NCI-H2029 treated with DMSO at 0.1 percent for 48 hours (cell line): Measurements from ENCODE around the gene FAM110C.
A peak's percentile ranks its signal among the peaks of the same experiment; 100 is the strongest.
"Not testable (repeated sequence)": the region's sequence is repeated elsewhere in the genome, so short reads cannot be mapped to it uniquely, and the experiment has no call there.

Source experiments
- DNase-seq: peaks from one replicate; lab custom pipeline; 2025; lab: John Stamatoyannopoulos, UW

The FAM110C gene

DNA sequence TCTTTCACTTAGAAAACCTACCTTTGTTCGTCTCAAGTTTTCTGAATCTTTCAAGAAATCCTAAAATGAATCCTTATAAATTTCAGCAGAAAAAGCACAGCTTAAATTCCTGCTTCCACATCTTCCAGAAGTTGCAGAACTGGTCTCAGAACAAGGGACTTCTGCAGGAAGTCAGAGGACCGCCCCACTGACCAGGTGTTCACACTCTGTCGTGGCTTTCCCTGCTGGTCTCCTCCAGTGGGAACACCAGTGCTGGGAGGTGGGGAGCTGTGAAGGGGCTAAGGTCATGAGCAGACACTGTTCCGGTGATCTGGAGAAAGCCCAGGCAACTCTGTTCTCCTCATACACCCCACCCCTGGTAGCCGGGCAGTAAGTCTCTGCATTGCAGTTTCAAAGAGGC is 3.5 kb downstream of the FAM110C start:
- DNase-seq: no peak

DNA sequence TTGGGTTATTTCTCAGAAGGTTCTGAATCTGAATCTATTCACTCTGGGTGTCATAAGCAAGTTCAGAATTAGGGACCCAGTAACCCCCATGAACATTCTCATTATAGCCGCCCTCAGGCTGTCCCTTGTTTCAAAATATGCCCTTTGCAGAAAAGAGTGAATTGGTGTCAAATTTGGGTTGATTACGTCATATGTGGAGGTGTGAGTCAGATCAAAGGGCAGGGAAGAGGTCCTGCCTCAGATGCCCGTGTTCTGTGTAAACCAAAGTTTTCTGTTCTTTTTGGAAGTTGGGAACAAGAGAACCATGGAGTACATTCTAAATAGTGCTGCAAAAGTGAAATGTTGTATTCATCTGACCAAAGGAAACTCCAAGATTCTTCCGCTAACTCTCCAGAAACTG is 5.8 kb downstream of the FAM110C start:
- DNase-seq: no peak

DNA sequence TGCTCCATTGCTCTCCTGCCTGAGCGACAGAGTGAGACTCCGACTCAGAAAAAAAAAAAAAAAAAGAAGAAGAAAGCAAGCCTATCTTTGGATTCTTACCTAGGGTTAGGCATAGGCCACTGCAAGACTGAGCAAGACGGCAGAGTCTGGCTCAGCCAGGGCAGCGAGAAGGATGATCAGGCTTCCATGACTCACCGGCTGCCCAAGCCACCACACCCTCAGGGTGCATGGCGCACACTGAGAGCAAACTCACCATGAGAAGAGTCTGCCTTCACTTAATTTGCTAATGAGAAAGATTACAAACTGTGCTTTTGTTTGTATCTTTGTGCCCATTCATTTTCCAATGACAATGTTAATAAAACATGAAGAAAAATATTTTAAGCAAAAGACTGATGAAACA is 8.2 kb downstream of the FAM110C start:
- DNase-seq: no peak

DNA sequence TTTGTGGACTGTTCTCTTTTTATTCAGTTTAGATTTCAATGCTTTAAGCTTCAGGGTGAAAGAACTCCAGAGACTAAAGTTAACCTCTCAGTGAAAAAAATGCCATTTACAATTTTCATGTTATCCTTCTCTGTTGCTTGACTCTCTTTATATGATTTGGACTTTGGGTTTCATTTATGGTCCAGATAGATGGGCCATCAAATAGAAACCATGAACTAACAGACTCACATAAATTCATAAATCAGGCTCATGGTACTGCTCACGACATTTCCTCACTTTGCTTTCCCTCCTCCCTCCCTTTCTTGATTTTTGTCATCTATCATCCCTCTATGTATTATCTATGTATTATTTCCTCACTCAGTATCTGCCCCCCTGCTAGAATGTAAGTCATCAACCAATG is 10.0 kb downstream of the FAM110C start:
- no peak for DNase-seq

DNA sequence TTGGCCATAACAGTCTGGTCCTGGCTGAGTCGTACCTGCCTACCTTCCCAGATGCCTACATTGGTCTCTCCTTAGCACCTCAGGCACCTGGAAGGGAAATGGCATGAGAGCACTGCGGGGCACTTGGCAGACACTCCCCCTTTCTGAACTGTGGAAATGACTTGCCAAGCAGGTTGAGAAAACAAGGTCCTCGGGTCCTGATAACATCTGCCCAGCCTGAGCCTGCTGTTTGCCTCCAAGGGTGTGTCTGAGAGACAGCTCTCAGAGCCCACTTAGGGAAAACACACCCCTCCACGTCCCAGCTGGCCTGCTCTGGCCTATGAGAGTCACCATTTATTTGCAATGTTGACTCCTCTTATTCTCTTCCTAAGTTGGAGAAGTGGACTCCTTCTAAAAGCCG is 10.5 kb downstream of the FAM110C start:
- peak; percentile 58 for DNase-seq

DNA sequence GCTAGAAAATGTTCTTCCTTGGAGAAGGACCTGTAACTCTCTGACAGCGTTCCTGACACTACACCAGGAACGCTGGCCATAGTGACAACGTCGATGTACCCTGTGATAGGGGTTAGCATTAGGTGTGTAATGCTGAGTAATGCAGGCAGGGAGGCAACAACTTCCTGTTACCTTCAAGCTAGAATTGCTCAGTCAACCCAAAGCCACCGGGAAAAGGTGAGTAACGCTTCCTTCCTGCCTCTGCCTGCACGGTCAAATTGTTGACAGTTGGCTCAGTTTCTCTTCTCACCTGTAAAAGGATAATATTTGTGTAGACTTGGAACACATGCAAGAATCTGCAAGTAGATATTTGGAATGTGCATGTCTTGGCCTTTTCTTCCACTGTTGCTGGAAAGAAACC is 12.7 kb downstream of the FAM110C start:
- DNase-seq: no peak

DNA sequence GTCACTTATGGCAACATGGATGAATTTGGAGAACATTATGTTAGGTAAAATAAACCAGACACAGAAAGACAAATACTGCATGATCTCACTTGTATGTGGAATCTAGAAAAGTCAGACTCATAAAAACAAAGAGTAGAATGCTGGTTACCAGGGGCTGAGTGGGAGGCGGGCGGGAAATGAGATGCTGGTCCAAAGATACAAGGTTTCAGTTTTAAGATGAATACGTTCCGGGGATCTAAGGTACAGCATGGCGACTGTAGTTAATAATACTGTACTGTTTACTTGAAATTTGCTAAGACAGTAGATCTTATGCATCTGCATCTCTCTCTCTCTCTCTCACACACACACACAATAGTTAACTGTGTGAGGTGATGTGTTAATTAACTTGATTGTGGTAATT is 14.2 kb downstream of the FAM110C start:
- DNase-seq: no peak

DNA sequence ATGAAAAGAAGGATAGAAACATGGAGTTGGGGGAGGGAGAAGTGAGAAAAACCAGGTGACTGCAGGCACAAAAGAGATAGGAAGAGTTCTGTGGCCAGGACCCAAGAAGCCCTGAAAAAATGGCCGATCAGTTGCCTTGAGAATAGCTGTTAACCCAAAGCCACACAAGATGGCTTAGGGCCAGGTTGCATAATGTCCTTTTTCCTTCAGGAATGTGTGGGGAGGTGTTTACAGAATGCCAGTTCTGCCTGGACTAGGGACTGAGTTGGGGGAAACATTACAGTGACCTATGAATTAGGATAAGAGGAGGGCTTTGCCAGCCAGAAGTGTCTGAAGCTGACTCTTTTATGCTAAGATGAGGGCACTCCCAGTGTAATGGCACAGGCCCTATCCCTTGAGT is 17.1 kb downstream of the FAM110C start:
- DNase-seq: no peak

DNA sequence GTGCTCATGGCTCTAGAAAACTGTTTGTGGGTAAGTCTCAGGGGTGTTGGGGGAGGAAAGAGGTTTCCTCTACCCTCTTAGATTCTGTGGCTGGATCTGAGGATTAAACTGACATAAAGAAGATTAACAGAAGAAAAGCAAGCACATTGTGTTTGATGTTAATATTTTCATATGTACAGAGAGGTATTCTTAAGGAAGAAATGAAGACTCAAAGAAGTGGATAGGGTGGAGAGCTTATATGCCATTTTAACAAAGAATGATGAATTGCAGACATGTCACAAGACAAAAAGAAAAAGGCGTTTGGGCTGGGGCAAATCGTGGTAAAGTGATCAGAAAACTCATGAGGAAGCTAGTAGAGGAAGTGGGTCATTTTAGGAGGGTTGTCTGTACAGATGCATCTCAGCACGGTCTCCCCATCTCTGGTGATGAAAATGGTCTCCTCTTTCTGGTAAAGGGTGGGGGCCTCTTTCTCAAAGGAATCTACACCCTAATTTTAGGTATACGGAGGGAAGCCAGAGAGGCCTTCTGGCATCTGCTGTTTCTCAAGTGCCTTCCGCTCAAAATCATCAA is 17.8 kb downstream of the FAM110C start:
- DNase-seq: no peak

DNA sequence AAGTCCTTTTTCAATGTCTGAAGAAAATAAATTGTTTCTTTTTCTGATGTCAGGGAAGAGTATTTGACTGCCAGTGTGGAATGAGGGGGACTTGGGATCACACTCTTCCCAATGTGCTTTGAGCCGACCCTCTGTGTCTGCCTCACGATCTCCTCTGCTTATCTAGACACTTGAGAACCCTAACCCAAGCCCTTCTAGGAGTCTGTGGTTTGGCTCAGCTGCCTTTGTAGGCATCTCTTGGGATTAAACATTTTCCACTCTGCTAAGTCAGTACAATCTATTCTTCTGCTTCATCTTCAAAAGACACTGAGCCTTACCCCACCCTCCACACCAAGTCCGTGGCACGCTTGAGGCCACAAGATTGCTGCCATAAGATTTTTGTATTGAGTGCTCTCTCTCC is 19.4 kb downstream of the FAM110C start:
- no peak for DNase-seq

DNA sequence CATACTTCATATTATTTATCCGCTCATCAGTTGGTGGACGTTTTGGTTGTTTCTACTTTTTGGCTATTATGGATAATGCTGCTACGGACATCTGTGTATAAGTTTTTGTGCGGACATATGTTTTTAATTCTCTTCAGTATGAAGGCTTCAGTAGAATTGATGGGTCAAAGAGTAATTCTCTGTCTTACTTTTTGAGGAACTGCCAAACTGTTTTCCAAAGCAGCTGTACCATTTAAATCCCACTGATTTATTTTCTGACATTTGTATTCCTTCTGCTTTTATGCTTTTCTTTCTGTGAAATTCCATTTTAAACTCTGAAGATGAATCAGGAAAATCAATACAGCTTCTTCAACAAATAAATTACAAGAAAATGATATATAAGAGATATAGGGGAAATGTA is 20.8 kb downstream of the FAM110C start:
- DNase-seq: no peak

DNA sequence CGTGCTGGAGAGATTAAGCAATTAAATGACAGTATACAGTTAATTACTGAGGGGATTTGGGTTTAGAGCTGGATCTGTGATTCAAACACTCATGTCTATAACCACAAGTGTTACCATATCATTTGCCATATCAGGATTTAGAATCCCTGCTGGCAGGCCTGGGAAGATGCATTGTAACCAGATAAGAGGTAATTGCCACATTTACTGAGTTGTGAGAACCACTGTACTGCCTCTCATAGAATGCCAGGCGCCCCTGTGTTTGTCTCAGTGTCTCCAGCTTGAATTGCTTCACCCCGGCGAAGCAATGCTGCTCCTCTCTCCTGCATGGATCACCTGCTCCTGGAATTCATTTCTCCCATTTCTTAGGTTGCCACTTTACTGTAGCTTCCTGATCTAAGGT is 21.7 kb downstream of the FAM110C start:
- not testable (repeated sequence) for DNase-seq

DNA sequence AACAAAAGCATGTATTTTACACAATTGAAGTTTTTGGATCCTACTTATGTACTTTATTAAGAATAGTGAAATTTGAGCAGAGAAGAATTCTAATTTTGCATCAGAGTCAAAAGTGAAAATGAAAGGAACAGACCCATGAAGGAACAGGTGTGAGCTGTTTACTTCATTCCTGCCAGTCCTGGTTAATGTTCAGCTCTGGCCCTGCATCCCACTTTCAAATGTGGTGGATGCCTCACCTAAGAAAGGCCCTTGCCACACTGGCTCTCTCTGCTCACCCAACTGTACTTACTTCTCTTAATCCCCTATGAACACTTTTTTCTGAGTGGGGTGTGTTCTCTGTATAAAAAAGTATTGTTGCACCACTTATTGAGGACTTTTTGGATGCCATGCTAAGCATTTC is 22.2 kb downstream of the FAM110C start:
- no peak for DNase-seq

DNA sequence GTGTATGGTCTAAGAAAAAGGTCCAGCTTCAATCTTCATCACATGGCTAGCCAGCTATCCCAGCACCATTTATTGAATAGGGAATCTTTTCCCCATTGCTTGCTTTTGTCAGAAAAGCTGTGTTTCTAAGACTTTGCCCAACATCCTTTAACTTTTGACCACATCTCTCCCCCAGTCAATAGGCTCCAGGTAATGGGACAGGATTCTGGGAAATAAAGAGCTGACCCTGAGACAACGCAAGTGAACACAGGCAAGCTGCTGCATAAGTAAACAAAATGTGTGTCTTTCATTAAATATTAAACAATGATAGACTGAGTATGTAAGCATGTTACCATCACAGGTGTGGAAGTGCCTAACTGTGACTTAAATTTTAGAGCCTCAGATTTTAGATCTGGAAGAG is 23.0 kb downstream of the FAM110C start:
- DNase-seq: no peak

DNA sequence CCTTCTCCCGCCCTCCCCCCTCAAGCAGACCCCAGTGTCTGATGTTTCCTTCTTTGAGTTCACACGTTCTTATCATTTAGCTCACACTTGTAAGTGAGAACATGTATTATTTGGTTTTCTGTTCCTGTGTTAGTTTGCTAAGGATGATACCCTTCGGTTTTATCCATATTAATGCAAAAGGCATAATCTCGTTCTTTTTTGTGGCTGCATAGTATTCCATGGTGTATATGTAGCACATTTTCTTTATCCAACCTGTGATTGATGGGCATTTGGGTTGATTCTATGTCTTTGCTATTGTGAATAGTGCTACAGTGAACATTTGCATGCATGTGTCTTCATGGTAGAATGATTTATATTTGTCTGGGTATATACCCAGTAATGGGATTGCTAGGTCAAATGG is 24.1 kb downstream of the FAM110C start:
- DNase-seq: not testable (repeated sequence)

DNA sequence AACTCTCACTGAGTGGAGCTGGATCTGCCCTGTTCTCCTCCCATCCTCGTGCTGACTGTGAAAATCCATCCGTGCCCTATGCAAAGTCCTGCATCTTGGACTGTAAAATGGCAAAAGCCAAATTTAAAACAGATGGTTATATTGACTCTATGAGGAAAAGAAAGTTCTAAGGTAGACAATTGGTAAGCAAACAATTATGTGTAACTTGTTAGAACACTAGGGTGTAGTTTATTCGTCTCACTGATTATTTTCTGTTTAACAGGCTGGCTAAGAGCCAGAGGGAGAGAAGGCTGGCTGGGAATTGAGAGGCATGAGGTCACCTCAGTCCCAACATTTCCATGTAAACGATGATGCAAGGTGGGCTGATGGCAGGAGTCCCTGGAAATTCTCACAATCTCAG is 26.0 kb downstream of the FAM110C start:
- DNase-seq: not testable (repeated sequence)

DNA sequence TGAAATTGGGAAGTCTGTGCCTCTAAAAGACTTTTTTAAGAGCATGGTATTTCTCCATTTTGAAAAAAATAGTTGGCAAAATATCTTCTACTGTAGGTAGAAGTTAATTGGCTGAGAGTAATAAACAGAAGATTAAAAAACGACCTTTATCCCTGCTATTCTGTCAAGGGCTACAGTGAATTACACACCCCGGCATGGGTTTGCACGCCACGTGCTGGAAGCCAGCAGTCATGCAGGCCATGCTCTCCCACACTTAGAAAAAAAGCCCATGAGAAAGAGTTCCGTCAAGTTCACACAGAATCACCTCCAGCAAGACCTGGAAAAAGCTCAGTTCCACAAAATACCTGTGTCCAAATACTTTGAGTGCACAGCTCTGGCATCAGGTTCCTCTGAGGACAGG is 26.8 kb downstream of the FAM110C start:
- DNase-seq: no peak

DNA sequence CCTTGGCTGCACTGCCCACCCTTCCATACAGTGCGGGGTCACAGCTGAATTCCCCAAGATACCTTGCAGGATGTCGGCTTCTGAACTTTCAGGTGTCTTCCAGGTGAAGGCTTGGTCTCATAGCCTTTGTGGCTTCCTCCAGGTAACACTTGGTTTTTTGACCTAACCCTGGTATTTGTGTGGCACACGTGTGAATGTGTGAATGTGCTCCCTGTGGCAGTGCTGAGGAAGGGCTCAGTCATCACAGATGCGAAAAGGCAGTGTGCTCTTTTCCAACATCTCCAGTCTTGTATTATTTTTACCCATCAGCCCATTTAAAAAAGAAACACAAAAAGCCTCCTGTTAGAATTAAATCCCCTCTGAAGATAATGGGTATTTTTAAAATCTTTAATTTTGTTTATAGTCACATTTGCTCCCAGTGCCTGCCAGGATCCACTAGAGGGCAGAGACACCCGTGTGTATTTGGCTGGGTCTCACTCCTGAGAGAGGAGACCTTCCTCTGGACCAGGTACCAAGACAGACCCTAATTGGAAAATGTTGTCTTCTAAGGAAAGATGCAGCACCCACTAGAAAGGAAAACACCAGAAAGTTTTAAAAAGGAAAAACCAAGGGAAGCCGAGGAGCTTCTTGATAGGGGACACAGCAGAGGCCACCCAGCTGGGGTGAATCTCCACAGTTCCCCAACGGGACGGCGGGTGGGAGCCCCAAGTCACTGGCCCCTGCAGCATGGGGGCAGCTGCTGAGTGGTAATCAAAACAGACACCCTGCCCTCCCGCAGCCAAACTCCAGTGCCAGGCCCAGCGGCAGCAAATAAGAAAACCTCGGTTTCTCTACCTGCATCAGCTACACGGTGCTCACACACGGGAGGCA is 27.7 kb downstream of the FAM110C start:
- no peak for DNase-seq

DNA sequence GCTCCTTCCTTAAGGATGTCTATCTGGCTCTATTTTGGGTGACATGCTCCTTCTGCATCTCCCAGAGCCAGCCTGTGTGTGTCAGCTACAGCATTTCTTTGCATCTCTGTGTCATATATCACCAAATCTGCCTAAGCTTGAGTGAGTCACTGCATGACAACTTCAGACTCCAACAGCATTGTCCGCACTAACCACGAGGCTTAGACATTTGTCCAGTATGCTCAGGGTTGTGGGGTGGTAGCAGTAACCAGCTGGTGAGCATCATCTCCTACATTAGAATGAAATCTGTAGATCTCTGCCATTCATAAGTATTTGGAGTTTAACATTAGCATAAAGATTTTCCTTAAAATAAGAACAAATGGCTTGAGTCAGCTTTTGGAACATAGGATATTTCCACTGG is 30.4 kb downstream of the FAM110C start:
- not testable (repeated sequence) for DNase-seq

DNA sequence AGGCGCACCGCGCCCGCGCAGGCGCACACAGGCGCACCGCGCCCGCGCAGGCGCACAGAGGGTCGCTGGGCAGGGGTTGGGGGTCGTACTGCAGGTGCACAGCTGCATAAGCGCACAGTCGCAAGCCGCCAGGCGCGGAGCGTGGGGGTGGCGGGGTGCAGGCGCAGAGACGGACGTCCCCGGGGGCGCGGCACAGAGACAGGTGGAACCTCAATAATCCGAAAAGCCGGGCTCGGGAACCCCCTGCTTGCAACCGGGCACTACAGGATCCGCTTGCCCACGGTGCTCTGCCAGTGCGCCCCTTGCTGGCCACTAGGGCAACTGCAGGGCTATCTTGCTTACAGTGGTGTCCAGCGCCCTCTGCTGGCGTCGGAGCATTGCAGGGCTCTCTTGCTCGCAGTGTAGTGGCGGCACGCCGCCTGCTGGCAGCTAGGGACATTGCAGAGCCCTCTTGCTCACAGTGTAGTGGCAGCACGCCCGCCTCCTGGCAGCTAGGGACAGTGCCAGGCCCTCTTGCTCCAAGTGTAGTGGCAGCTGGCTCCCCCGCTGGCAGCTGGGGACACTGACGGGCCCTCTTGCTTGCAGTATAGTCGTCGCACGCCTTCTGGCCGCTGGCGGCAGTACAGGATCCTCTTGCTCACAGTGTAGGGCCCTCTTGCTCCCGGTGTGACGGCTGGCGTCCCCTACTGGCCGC is 34.9 kb downstream of the FAM110C start:
- no peak for DNase-seq

DNA sequence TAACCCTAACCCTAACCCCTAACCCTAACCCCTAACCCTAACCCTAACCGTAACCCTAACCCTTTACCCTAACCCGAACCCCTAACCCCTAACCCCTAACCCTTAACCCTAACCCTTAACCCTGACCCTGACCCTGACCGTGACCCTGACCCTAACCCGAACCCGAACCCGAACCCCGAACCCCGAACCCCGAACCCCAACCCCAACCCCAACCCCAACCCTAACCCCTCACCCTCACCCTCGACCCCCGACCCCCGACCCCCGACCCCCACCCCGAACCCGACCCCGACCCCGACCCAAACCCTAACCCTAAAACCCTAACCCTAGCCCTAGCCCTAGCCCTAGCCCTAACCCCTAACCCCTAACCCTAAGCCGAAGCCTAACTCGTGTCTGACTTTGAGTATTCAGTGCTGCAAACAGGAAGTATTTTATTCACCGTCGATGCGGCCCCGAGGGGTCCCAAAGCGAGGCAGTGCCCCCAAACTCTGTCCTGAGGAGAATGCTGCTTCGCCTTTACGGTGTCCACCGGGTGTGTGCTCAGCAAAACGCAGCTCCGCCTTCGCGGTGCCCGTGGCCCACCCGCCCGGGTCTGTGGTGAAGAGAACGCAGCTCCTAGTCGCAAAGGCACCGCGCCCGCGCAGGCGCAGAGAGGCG is 36.0 kb downstream of the FAM110C start:
- DNase-seq: no peak
